Measurements from ENCODE around the gene SACM1L. TPM values are rescaled to one million over a fixed set of nuclear protein-coding genes. Genes with fewer than 3 reads are reported as not detected.

SACM1L gene

GRCh38 chr3:45794660-45795059 is 105.5 kb downstream of the SACM1L start:
- Histone ChIP-seq H3K27ac (replicated peaks; ENCODE audit: low read length) (no peak overlapping the region), H3K36me3 (replicated peaks in 1 of 2; ENCODE audit: control insufficient read depth in 2 of 2, insufficient read depth in 2 of 2, low read length in 2 of 2) (no peaks in the 10 kb centered on the region), H3K4me1 (ENCODE audit: control insufficient read depth in 2 of 2, insufficient read depth in 1 of 2, low read depth in 1 of 2, low read length in 2 of 2) (peaks cover 0 to 5% of the 10 kb centered on the region in 2 donors), H3K4ac (ENCODE audit: low read length) (no peak overlapping the region), H2BK5ac (ENCODE audit: low read length) (no peak overlapping the region), H3K9me3 (replicated peaks in 1 of 2; ENCODE audit: control insufficient read depth in 2 of 2, insufficient read depth in 1 of 2, low read depth in 1 of 2, low read length in 2 of 2) (no peaks in the 10 kb centered on the region), H3K14ac (ENCODE audit: low read length) (no peak overlapping the region), H2BK120ac (ENCODE audit: low read depth, low read length) (no peak overlapping the region), H3K4me2 (ENCODE audit: insufficient read depth, low read length, poor library complexity, severe bottlenecking) (no peak overlapping the region), H3K4me3 (ENCODE audit: low read length in 2 of 2) (no peak overlapping the region), H3K79me1 (ENCODE audit: low read depth, low read length) (no peaks in the 10 kb centered on the region), H4K8ac (ENCODE audit: low read depth, low read length) (no peak overlapping the region), H3K18ac (ENCODE audit: low read length) (no peak overlapping the region), H2BK15ac (ENCODE audit: low read length) (no peak overlapping the region), H2AK5ac (ENCODE audit: low read depth, low read length) (no peak overlapping the region), H4K91ac (ENCODE audit: low read depth, low read length, poor library complexity) (no peak overlapping the region), H2AFZ (ENCODE audit: low read length) (no peak overlapping the region), H3K27me3 (ENCODE audit: control insufficient read depth in 3 of 3, insufficient read depth in 3 of 3, low read depth in 1 of 3, low read length in 3 of 3) (peaks cover 11 to 91% (median 32%) of the 10 kb centered on the region in 3 experiments), H2BK12ac (ENCODE audit: low read length) (no peak overlapping the region), H3K23ac (ENCODE audit: low read depth, low read length, poor library complexity) (no peak overlapping the region), H3K9ac (ENCODE audit: low read depth, low read length, poor library complexity) (no peak overlapping the region)
- no peak for DNase-seq (ENCODE audit: low spot score)
- WGBS, 2 donors (ENCODE audit: extremely low coverage in 2 of 2, insufficient read length in 2 of 2, insufficient replicate concordance in 1 of 2), result no CpG with 5 or more reads among the region's 1 CpG

Small RNA genes lying within 50 kb of the gene (small RNA-seq; reads per million reads assigned to genes)
- not detected for gene RN7SL145P (ENCODE audit: insufficient read depth)

Measured in neuronal stem cell (in vitro differentiated cells).